ENCODE measurements around the gene RAD23A.

DNA sequence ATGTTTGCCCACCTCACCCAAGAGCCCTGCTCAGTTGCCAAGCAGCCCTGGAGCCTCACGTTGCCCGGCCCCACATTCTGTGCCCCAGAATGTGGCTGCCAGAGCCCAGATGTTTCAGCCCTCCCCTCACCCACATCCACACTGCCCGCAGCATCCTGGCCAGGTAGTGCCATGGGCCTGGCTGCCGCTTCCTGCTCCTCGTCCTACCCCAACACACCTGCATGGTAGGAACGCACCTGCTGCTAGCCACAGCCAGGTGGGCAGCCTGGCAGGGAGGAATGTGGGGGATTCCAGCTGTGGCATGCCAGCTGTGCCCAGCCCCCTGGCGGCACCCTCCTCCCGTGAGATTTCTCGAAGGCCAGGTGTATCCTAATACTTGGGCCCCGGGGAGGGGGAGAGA is 42.1 kb downstream of the RAD23A start:
- TF ChIP-seq CTCF (tag by site-specific recombination; IDR thresholded peaks at IDR 0.05) (no peak), ZNF707 (tag by site-specific recombination; IDR thresholded peaks at IDR 0.05) (no peak), ZFP3 (tag by site-specific recombination; IDR thresholded peaks at IDR 0.05; ENCODE audit: low read depth) (no peak), ZNF140 (tag by site-specific recombination; IDR thresholded peaks at IDR 0.05) (no peak), ZSCAN30 (tag by site-specific recombination; IDR thresholded peaks at IDR 0.05) (no peak), ZEB2 (tag by site-specific recombination; IDR thresholded peaks at IDR 0.05) (no peak), ZNF830 (tag by site-specific recombination; IDR thresholded peaks at IDR 0.05; ENCODE audit: low read depth) (no peak), OVOL3 (tag by site-specific recombination; IDR thresholded peaks at IDR 0.05) (no peak), ZNF175 (tag by site-specific recombination; IDR thresholded peaks at IDR 0.05) (no peak), ZNF792 (tag by site-specific recombination; IDR thresholded peaks at IDR 0.05) (no peak)
- TF ChIP-seq, protein P1, sequence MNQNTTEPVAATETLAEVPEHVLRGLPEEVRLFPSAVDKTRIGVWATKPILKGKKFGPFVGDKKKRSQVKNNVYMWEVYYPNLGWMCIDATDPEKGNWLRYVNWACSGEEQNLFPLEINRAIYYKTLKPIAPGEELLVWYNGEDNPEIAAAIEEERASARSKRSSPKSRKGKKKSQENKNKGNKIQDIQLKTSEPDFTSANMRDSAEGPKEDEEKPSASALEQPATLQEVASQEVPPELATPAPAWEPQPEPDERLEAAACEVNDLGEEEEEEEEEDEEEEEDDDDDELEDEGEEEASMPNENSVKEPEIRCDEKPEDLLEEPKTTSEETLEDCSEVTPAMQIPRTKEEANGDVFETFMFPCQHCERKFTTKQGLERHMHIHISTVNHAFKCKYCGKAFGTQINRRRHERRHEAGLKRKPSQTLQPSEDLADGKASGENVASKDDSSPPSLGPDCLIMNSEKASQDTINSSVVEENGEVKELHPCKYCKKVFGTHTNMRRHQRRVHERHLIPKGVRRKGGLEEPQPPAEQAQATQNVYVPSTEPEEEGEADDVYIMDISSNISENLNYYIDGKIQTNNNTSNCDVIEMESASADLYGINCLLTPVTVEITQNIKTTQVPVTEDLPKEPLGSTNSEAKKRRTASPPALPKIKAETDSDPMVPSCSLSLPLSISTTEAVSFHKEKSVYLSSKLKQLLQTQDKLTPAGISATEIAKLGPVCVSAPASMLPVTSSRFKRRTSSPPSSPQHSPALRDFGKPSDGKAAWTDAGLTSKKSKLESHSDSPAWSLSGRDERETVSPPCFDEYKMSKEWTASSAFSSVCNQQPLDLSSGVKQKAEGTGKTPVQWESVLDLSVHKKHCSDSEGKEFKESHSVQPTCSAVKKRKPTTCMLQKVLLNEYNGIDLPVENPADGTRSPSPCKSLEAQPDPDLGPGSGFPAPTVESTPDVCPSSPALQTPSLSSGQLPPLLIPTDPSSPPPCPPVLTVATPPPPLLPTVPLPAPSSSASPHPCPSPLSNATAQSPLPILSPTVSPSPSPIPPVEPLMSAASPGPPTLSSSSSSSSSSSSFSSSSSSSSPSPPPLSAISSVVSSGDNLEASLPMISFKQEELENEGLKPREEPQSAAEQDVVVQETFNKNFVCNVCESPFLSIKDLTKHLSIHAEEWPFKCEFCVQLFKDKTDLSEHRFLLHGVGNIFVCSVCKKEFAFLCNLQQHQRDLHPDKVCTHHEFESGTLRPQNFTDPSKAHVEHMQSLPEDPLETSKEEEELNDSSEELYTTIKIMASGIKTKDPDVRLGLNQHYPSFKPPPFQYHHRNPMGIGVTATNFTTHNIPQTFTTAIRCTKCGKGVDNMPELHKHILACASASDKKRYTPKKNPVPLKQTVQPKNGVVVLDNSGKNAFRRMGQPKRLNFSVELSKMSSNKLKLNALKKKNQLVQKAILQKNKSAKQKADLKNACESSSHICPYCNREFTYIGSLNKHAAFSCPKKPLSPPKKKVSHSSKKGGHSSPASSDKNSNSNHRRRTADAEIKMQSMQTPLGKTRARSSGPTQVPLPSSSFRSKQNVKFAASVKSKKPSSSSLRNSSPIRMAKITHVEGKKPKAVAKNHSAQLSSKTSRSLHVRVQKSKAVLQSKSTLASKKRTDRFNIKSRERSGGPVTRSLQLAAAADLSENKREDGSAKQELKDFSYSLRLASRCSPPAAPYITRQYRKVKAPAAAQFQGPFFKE (tag by site-specific recombination; IDR thresholded peaks at IDR 0.05; ENCODE audit: borderline replicate concordance) = no peak
- TF ChIP-seq, protein P2, sequence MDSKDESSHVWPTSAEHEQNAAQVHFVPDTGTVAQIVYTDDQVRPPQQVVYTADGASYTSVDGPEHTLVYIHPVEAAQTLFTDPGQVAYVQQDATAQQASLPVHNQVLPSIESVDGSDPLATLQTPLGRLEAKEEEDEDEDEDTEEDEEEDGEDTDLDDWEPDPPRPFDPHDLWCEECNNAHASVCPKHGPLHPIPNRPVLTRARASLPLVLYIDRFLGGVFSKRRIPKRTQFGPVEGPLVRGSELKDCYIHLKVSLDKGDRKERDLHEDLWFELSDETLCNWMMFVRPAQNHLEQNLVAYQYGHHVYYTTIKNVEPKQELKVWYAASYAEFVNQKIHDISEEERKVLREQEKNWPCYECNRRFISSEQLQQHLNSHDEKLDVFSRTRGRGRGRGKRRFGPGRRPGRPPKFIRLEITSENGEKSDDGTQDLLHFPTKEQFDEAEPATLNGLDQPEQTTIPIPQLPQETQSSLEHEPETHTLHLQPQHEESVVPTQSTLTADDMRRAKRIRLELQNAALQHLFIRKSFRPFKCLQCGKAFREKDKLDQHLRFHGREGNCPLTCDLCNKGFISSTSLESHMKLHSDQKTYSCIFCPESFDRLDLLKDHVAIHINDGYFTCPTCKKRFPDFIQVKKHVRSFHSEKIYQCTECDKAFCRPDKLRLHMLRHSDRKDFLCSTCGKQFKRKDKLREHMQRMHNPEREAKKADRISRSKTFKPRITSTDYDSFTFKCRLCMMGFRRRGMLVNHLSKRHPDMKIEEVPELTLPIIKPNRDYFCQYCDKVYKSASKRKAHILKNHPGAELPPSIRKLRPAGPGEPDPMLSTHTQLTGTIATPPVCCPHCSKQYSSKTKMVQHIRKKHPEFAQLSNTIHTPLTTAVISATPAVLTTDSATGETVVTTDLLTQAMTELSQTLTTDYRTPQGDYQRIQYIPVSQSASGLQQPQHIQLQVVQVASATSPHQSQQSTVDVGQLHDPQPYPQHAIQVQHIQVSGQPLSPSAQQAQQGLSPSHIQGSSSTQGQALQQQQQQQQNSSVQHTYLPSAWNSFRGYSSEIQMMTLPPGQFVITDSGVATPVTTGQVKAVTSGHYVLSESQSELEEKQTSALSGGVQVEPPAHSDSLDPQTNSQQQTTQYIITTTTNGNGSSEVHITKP (tag by site-specific recombination; IDR thresholded peaks at IDR 0.05) = no peak

Measured in HEK293 (cell line).